ENCODE results near the gene DVL2.
A peak's percentile ranks its signal among the peaks of the same experiment; 100 is the strongest.

DVL2 gene

DNA sequence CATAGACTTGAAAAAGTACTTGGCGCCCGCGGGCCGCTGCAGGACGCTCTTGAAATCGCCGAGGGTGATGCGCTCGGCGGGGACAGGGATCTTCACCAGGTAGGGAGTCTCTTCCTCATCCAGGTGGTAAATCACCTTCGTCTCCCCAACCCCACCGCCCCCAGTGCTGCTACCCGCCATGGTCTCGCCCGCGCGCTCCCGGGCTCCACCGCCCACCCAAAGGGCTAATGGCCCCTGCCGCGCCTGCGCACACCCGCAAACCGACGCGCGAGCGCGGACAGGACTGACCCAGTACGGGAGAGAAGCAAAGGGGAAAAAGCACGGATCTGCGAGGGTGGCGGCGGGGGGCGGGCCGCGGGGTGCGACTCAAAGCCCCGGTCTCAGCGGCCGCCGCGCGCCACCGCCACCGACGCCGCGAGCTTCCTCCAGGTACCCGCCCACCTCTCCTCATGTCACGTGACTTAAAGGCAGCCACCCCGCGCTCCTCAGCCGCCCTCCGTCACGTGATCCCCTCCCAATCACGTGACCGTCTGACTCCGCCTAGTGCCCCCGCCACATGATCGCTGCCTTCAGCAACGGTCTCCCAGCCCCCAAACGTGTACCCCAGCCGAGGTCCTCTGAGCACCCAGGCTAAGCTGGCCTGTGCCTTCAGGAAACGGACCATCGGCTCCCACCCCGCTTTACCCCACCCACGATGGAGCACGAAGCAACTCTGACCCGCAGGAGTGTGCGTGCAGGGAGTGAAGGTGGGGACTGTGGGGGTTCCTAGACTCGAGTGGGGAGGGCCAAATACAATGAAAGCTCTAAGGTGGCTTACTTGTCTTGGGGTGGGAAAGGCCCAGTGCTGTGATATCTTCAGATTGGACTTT lies at the start of gene DVL2:
Gene DVL2 (minus strand): TSS at position 435 of the 869 bp plus-strand sequence. CDS start 255 bp downstream, at position 180.
- DNase-seq = peak; percentile 94 to 96

DNA sequence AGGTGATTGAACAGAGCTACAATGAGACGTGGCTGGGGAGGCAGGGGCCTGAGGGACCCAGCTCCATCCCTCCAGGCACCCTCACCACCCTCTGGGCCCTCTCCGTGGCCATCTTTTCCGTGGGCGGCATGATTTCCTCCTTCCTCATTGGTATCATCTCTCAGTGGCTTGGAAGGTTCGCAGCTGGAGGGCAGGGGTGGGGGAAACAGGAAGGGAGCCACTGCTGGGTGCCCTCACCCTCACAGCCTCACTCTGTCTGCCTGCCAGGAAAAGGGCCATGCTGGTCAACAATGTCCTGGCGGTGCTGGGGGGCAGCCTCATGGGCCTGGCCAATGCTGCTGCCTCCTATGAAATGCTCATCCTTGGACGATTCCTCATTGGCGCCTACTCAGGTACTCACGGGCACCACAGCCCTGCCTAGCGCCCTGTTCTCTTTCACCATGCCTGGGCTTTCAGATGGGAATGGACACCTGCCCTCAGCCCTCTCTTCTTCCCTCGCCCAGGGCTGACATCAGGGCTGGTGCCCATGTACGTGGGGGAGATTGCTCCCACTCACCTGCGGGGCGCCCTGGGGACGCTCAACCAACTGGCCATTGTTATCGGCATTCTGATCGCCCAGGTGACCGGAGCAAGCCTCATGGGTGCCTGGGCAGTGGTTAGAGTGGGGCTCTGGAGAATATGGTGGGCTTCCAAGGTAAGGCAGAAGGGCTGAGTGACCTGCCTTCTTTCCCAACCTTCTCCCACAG lies 49.3 kb upstream of the DVL2 start:
- no peak for DNase-seq

DNA sequence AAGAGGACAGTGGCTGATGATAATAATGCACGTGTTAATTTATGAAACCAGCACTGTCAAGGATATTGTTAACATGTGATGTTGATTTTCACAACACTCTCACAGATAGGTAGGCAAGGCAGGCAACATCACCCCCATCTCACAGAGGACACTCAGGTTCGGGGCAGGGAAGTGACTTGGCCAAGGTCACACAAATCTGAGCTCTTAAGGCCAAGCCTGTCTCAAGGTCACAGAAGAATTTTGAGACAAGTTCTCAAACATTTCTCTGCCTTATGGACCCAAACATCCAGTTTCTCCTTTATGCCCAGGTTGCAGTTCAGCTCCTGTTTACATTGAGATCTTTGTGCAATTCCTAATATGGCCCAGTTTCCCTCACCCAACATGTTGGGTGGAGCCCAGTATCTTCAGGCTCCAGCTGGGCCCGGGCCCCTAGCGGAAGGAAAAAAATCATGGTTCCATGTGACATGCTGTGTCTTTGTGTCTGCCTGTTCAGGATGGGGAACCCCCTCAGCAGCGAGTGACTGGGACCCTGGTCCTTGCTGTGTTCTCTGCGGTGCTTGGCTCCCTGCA lies 48.5 kb upstream of the DVL2 start:
- no peak for DNase-seq

DNA sequence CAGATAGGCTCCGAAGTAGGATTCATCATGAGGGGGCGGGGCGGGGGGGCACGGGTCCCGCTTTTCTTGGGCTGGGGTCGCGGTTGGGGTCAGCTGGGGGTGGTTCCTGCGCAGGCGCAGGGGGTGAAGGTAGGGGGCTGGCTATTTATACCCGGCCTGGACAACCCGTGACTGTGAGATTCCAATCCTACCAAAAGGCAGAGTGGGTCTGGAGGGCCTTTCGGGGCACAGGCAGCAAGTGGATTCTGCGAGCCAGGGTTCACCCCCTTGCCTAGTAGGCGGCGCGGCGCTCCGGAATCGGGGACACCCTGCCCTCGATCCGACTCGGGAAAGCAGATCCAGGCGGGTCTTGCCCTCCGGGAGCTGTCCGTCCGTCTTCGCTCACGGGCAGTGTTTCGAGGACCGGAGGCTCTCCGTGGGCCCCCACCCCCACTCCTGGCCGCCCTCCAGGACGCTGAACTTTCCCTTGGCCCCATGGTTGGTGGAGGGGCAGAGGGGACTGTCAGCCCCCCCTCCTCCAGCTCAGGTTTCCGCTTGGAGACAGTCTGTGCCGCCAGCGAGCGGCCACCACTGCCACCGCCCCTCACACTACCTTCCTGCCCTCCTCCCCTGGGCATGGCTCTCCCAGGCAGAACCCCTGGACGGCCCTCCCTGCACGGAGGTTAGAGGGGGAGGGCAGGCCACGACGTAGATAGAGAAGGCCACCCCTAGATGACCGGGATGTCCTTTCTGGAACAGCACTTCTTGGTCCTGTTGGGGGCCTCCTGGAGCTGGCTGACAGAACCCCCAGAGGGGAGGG lies 47.8 kb upstream of the DVL2 start:
- no peak for DNase-seq

DNA sequence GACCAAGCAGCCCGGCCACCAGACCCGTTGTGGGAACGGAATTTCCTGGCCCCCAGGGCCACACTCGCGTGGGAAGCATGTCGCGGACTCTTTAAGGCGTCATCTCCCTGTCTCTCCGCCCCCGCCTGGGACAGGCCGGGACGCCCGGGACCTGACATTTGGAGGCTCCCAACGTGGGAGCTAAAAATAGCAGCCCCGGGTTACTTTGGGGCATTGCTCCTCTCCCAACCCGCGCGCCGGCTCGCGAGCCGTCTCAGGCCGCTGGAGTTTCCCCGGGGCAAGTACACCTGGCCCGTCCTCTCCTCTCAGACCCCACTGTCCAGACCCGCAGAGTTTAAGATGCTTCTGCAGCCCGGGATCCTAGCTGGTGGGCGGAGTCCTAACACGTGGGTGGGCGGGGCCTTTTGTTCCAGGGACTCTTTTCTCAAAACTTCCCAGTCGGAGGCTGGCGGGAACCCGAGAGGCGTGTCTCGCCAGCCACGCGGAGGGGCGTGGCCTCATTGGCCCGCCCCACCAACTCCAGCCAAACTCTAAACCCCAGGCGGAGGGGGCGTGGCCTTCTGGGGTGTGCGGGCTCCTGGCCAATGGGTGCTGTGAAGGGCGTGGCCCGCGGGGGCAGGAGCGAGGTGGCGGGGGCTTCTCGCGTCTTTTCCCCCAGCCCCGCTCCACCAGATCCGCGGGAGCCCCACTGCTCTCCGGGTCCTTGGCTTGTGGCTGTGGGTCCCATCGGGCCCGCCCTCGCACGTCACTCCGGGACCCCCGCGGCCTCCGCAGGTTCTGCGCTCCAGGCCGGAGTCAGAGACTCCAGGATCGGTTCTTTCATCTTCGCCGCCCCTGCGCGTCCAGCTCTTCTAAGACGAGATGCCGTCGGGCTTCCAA lies 47.0 kb upstream of the DVL2 start, which contains the start of gene SLC2A4:
Gene SLC2A4 (plus strand): TSS at position 645 of the 879 bp plus-strand sequence. CDS start 217 bp downstream, at position 862.
- DNase-seq = peak; percentile 91 to 96

DNA sequence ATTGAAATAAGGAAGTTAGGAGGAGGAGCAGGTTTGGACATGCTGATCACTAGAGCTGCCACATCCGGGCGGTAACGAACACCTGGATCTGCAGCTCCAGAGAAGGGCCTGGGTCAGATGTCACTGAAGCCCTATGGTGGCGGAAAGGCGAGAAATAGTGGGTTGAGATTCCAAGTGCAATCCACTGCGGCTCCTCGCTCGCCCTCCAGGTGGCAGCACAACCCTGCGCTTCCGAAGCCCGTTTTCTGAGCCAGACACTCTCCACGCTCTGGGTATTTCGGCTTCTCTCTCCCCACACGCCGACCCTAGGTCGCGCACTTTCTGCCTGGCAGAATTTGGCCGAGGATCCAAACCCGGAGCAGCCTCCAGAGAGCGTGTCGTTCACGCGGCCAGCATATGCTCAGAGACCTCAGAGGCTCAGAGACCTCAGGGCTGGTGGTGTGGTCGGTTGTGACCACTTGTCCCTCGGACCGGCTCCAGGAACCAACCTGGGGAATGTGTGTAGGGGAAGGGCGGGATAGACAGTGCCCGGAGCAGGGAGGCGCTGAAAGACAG lies 46.3 kb upstream of the DVL2 start:
- peak; percentile 88 to 91 for DNase-seq

DNA sequence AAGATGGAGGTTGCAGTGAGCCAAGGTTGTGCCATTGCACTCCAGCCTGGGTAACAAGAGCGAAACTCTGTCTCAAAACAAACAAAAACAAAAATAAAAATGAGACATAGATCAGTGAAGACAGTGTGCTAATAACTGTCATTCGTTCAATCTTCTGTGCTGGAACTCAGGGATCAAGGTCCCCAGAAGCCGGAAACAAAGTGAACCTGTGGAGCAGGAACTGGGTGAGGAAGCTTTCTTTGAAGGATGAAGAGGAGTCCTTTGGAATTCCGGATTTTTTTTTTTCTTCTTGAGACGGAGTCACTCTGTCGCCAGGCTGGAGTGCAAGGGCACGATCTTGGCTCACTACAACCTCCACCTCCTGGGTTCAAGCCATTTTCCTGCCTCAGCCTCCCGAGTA lies 45.1 kb upstream of the DVL2 start:
- no peak for DNase-seq

DNA sequence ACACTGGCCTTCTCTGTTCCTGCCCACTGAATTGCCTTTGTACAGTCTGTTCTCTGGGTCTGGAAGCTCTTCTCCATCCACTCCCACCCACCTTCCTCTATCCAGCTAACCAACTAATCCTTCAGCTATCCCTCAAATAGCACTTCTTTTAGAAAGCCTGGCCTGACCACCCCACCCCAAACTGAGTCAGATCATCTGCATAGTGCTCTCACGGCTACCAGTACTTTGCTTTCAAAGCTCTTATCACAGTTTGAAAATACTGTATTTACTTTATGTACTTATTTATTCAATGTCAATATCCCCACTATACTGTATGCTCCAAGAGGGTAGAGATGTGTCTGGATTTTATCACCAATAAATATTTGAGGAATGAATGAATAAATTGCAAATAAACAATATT lies 32.5 kb upstream of the DVL2 start:
- no peak for DNase-seq

DNA sequence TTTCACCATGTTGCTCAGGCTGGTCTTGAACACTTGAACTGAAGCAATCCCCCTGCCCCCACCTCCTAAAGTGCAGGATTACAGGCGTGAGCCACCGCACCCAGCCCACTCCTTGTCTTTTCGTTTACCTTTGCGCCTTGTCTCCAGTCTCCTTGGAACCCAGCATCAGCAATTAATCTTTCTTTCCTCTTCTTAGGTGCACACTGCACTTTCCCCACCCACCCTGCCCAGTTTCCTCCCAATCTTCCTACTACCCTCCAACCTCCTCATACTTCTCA lies 29.4 kb upstream of the DVL2 start:
- no peak for DNase-seq

DNA sequence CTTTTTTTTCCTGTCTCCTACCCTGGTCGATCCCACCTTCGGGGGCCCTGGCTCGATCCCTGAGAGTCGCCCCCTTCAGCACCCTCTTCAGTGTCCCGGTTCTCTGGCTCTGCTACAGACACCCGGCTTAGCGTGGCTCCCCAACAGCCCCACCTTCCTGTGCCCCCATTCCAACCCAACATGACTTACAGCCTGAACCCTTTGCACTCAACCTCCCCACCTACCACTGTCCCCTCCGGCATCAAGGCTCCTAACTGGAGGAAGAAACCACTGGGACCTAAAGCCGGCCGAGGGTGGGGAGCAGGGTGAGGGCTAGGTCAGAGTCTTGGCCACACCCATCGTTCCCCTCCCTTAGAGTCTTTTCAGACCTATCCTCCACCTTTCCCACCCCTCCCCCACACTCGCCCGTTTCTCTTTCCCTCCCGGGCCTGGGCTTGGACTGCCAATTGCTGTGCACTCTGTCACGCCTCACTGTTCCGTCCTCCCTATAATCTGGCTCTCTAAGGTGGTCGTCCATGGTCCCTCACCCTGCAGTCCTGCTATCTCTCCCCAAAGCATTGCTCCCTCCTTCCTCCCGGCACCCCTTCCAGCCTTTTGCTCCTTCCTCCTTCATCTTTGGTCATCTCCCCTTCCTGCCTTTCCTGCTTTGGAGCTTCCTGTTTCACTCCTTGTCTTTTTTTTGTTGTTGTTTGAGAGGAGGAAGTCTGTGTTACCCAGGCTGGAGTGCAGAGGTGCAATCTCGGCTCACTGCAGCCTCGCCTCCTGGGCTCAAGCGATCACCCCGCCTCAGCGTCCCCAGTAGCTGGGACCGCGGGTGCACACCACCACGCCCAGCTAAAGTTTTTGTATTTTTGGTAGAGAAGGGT lies 28.9 kb upstream of the DVL2 start:
- peak in 1 of 2 donors; percentile 37 for DNase-seq

DNA sequence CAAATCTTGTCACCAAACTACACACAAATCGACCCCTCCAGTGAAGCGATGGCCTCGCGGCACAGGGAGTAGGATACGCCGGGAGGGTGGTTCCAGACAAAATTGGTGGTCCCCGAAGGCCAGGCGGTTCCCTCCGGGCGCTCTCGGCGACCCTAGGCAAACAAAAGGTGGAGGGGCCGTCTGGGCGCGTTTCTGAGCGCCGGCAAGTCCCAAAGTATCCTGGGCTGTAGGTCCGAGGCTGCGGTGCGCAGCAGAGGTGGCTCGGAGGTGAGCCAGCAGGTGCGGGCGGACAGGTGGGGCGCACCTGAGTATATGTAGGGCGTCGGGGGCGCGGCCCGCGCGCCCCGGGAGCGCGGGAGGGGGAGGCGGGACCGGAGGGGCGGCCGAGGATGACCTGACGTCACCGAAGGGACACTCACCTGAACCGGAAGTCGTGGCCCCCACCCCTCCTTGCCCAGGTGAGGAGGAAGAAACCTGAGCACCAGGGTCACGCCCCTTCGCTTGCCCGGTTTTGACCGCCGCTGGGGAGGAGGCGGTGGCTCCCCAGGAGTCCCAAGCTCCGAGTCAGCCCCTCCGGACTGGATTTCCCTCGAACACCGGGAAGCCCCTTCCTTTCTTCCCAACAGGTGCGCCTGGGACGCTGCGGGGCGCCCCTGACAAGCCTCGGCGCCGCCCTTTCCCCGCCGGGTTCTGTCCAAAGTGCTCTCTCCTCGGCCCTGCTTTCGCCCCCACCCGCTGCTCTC lies 28.0 kb upstream of the DVL2 start, which contains the start of gene CLDN7:
Gene CLDN7 (minus strand): TSS at position 287 of the 743 bp plus-strand sequence. CDS start 435 bp downstream, outside the sequence.
- DNase-seq = no peak

DNA sequence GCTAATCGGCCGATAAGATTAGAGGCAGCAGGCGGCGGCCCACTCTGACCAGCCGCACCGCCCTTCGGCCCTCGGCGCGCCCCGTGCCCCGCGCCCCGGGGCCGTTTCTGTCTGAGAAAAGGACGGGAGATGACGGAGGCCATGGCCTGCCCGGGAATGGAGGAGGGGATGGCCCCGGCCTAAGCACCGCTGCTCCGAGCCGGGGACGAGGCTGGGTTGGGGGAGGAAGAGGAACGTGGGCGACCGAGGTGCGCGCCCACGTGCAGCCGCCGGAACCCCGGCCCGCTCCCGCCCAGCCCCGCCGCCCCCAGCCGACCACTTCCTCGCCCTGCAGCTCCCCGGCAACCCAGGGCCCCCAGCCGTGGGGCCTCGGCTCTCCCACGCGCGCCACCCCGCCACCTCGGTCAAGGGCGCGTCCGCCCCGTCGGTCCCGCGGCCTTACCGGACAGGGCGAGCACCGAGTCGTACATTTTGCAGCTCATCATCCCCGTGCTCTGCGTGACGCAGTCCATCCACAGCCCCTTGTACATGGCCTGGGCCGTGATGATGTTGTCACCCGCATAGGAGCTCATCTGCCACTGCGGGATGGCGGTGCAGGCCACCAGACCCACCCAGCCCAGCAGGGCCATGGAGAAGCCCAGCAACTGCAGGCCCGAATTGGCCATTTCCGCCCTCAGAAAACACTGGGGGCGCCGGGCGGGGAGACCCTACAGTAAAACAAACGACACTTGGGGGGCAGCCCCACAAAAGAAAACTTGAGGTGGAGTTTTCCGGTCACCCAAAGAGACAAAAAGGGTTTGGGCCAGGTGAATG lies 27.3 kb upstream of the DVL2 start:
- DNase-seq = peak in 1 of 2 donors; percentile 32

DNA sequence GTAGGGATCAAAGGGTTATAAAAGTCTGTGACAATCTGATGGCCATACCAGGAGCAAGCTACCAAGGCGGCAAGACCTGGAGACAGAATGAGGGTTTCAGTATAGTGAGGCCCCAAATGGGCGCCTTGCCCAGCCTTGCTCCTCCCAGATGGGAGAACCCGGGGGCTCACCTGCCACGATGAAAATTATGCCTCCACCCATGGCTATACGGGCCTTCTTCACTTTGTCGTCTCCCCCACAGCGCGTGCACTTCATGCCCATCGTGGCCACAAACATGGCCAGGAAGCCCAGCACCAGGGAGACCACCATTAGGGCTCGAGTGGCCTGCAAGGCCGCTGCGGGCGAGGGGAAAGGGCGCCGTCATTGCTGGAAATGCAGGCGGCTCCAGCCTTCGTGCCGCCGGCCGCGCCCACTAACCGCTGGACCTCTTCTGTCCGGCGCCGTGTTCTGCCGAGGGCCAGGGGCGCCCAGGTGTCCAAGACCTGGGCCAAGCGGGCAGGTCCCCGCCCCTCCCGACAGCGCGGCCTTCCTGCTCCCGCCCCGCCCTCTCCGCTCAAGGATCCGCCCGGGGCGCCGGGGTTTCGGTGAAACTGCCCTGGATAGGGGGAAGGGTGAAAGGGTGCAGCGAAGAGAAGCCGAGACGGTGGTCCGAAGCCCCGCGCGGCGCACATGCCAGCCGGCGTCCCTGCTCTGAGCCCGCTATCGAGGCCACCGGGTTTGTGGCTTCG lies 26.5 kb upstream of the DVL2 start:
- DNase-seq = peak in 1 of 2 donors; percentile 58

DNA sequence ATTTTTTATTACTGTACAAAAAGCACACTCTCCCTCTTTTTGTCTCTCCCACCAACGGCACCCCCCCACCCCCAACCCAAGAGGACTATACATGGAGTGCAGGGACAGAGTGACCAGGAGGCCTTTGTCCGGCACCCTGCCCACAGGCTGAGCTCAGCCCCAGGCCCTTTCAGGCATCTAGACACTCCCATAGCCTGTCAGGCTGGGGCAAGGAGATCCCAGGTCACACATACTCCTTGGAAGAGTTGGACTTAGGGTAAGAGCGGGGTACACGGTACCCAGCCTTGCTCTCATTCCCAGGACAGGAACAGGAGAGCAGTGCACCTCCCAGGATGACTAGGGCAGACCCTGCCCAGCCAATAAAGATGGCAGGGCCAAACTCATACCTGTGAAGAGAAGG lies 25.8 kb upstream of the DVL2 start:
- no peak for DNase-seq

DNA sequence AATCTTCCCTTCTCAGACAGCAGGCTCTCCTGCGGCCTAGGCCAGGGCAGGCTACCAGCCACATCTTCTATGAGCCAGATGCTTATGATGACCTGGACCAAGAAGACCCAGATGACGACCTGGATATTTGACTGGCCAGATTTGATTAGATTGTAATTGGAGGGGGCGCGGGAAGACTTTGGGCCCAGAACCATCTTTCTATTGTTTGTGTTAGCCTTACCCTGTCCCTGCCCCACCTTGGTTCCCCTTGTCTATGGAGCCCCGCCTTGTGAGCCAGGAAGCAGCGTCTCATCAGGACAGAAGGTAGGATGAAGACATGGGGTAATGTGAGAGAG lies 25.2 kb upstream of the DVL2 start:
- DNase-seq = no peak

DNA sequence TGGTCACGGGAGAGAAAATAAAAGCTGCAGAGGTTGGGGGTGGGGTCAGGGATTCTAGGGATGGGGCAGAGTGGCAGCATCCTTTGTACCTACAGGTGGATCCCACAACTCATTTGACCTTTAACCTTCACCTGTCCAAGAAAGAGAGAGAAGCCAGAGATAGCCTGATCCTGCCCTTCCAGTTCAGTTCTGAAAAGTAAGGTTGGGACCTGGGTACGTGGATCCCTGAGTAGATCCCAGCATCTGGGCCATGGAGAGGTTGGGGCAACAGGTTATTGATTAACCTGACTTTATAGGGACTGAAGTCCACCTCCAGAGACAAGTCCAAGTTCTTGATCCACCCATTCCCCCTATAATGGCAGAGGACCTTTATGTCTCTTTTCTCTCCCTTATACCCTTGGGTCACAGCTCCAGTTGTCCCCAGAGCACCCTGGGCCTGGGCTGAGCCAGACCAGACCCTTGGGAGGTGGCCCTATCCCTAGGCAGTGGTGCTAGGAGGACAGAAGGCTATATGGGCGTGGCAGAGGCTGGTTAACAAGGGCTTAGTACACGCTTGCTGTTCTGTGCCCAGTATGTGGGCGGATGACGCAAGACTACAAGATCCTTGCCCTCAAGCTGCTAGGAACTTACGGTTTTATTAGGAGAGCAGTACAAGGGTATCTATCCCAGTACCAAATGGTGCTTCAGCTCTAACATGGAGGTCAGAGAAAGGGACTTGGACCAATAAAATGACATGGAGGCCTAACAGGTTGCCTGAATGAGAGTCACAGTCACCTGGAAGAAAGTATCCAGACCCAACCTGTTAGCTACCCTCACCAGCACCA lies 24.6 kb upstream of the DVL2 start:
- no peak for DNase-seq

DNA sequence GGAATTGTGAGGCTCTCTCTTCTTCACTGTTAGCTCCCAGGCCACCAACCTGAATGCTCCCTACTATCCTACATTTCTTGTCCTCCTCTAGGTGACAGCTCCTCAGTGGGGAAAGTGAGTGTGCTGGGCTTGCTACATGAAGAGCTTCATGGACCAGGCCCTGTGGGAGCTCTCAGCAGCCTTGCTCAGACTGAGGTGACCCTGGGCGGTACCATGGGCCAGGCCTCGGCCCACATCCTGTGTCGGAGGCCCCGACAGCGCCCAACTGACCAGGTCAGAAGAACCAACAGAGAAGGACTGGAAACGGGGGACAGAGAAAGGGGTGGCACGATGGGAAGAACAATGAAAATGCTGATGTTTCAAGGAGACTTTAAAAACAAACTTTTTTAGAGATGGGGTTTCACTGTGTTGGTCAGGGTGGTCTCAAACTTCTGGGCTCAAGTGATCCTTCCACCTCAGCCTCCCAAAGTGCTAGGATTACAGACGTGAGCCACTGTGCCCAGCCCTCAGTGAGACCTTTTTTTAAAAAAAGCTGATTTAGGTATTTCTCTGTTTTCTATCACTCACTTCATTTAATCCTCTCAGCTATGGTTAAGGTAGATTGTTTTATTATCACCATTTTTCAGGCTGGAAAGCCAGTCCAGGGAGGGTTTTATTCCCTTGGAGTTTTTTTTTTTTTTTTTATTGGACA lies 22.6 kb upstream of the DVL2 start:
- DNase-seq = no peak

All from stimulated activated CD4-positive, alpha-beta T cell treated with anti-CD3 and anti-CD28 coated beads, Interleukin-2, amount 100 ng/mL, for 24 hours (primary cell).